IMR-90 (cell line): ENCODE data around the gene DNAH3. TPM values are rescaled to one million over a fixed set of nuclear protein-coding genes. Genes with fewer than 3 reads are reported as not detected.

Experiments
- ATAC-seq: fragments of 200-7000 bp; cut with Tn5 transposase; 2 replicates; pipeline ENCODE4 v1.9.1; 2020; ENCODE audit warnings: low read depth, mild to moderate bottlenecking, moderate library complexity
- BruUV-seq: library from RNA; stranded (reverse); fragments of 400-500 nt; replicated peaks from 2 replicates; lab custom pipeline; 2021; lab: Mats Ljungman, UMichigan
- CTCF ChIA-PET: fragments of 300-600 bp; formaldehyde crosslinking; extraction: SDS; loops from one replicate; lab custom pipeline; 2021; ENCODE audit warnings: antibody characterized with exemption; lab: Yijun Ruan, JAX
- POLR2A ChIA-PET: fragments of 300-600 bp; sonication (Branson Sonifier 250); formaldehyde crosslinking; loops from one replicate; lab custom pipeline; 2022; ENCODE audit warnings: antibody characterized with exemption; ENCODE audit not compliant: unreplicated experiment; lab: Charles Lee
- DNase-seq: peaks from one replicate; pipeline ENCODE4 v3.0.0; 2013
- H2AFZ ChIP-seq: replicated peaks from 2 replicates; pipeline ENCODE3; 2013; ENCODE audit warnings: low read length, mild to moderate bottlenecking; ENCODE audit not compliant: poor library complexity
- H2AK5ac ChIP-seq: 2 replicates; pipeline ENCODE4 v1.6.1; 2013; ENCODE audit warnings: low read depth, low read length, inconsistent platforms
- H2AK9ac ChIP-seq: replicated peaks from 2 replicates; pipeline ENCODE3; 2013; ENCODE audit warnings: mild to moderate bottlenecking, low read depth, low read length, moderate library complexity; ENCODE audit not compliant: poor library complexity
- H2BK120ac ChIP-seq: 2 replicates; pipeline ENCODE4 v1.6.1; 2013; ENCODE audit warnings: low read depth, low read length, inconsistent platforms
- H2BK15ac ChIP-seq: 3 replicates; pipeline ENCODE4 v1.6.1; 2013; ENCODE audit warnings: low read depth, low read length, inconsistent platforms
- H2BK20ac ChIP-seq: 2 replicates; pipeline ENCODE4 v1.6.1; 2013; ENCODE audit warnings: low read depth, mild to moderate bottlenecking, inconsistent platforms, low read length, moderate library complexity
- H2BK5ac ChIP-seq: 2 replicates; pipeline ENCODE4 v1.6.1; 2013; ENCODE audit warnings: mild to moderate bottlenecking, low read depth, low read length, inconsistent platforms; ENCODE audit not compliant: poor library complexity, severe bottlenecking
- H3K14ac ChIP-seq: replicated peaks from 2 replicates; pipeline ENCODE4 v1.6.1; 2013; ENCODE audit warnings: low read depth, low read length, inconsistent platforms
- H3K18ac ChIP-seq: 2 replicates; pipeline ENCODE4 v1.6.1; 2013; ENCODE audit warnings: low read depth, low read length, control low read depth
- H3K23ac ChIP-seq: 2 replicates; pipeline ENCODE4 v1.6.1; 2013; ENCODE audit warnings: low read depth, low read length, inconsistent platforms
- H3K27ac ChIP-seq: 2 replicates; pipeline ENCODE4 v1.5.1; 2013; ENCODE audit warnings: mild to moderate bottlenecking, control low read depth, low read length; ENCODE audit not compliant: insufficient read depth
- H3K27me3 ChIP-seq: 2 replicates; pipeline ENCODE4 v1.6.1; 2013; ENCODE audit warnings: low read length; ENCODE audit not compliant: control insufficient read depth, insufficient read depth
- H3K36me3 ChIP-seq: 2 replicates; pipeline ENCODE4 v1.6.1; 2013; ENCODE audit warnings: low read length, mixed read lengths; ENCODE audit not compliant: control insufficient read depth, insufficient read depth
- H3K4ac ChIP-seq: 2 replicates; pipeline ENCODE4 v1.6.1; 2013; ENCODE audit warnings: low read depth, low read length, inconsistent platforms
- H3K4me1 ChIP-seq: 2 replicates; pipeline ENCODE4 v1.6.1; 2013; ENCODE audit warnings: low read length, mixed read lengths; ENCODE audit not compliant: control insufficient read depth, insufficient read depth
- H3K4me2 ChIP-seq: 2 replicates; pipeline ENCODE4 v1.6.1; 2013; ENCODE audit warnings: low read depth, mild to moderate bottlenecking, control low read depth, low read length, moderate library complexity
- H3K4me3 ChIP-seq: 2 replicates; pipeline ENCODE4 v1.5.1; 2013; ENCODE audit warnings: low read depth, mild to moderate bottlenecking, control low read depth, low read length, moderate library complexity; ENCODE audit not compliant: insufficient read depth
- H3K56ac ChIP-seq: 2 replicates; pipeline ENCODE4 v1.6.1; 2013; ENCODE audit warnings: low read length, inconsistent platforms; ENCODE audit not compliant: insufficient read depth; ENCODE audit errors: extremely low read depth
- H3K79me1 ChIP-seq, 2 experiments: 2 replicates each; pipeline ENCODE4 v1.6.1; 2013; ENCODE audit warnings: low read length in 2 of 2, inconsistent platforms in 1 of 2, low read depth in 1 of 2
- H3K9ac ChIP-seq: 2 replicates; pipeline ENCODE4 v1.6.1; 2013; ENCODE audit warnings: low read depth, low read length, control low read depth
- H3K9me1 ChIP-seq: 2 replicates; pipeline ENCODE4 v1.6.1; 2013; ENCODE audit warnings: low read length, inconsistent platforms; ENCODE audit not compliant: insufficient read depth
- H3K9me3 ChIP-seq: 2 replicates; pipeline ENCODE4 v1.6.1; 2013; ENCODE audit warnings: low read length; ENCODE audit not compliant: control insufficient read depth, insufficient read depth
- H4K20me1 ChIP-seq: 2 replicates; pipeline ENCODE4 v1.6.1; 2013; ENCODE audit warnings: low read length, inconsistent platforms; ENCODE audit not compliant: insufficient read depth
- H4K5ac ChIP-seq: 2 replicates; pipeline ENCODE4 v1.6.1; 2013; ENCODE audit warnings: mild to moderate bottlenecking, low read depth, low read length, control low read depth
- H4K8ac ChIP-seq, 2 experiments: 2 replicates each; pipeline ENCODE4 v1.6.1; 2013; ENCODE audit warnings: low read depth in 2 of 2, low read length in 2 of 2, control low read depth in 1 of 2, inconsistent platforms in 1 of 2
- H4K91ac ChIP-seq: 2 replicates; pipeline ENCODE4 v1.6.1; 2013; ENCODE audit warnings: low read depth, low read length, inconsistent platforms; ENCODE audit not compliant: insufficient read depth
- ELK1 ChIP-seq: fragments of 150-350 bp; IDR thresholded peaks from 2 replicates; pipeline ENCODE4 v1.6.1; 2016; ENCODE audit warnings: low read depth, mild to moderate bottlenecking, low read length, moderate library complexity, borderline replicate concordance
- MAFK ChIP-seq: IDR thresholded peaks from 2 replicates; pipeline ENCODE4 v1.6.1; 2012; ENCODE audit warnings: low read depth, low read length, improper control_type of control experiment
- RCOR1 ChIP-seq: IDR thresholded peaks from 2 replicates; pipeline ENCODE4 v1.6.1; 2012; ENCODE audit warnings: mild to moderate bottlenecking, low read length, improper control_type of control experiment; ENCODE audit not compliant: insufficient replicate concordance
- SMC3 ChIP-seq: fragments of 150-350 bp; IDR thresholded peaks from 2 replicates; pipeline ENCODE4 v1.6.1; 2016; ENCODE audit warnings: low read depth, mild to moderate bottlenecking, antibody characterized with exemption, low read length, moderate library complexity
- WGBS, 2 experiments: methylation state at CpG; one replicate each; pipeline versions ENCODE4 v1.1.5 to v1.1.7; 2013; ENCODE audit warnings: missing lambda C conversion rate in 2 of 2; ENCODE audit not compliant: insufficient read length in 1 of 2; ENCODE audit errors: extremely low coverage in 2 of 2; 5-methylcytosine and 5-hydroxymethylcytosine counted together
- dilution Hi-C: fragments of 300-500 bp; cut with HindIII; formaldehyde crosslinking; loops from one replicate; pipeline ENCODE4 v1.14.3; 2018; ENCODE audit warnings: low sequenced_read_pairs; ENCODE audit not compliant: unreplicated experiment
- in situ Hi-C: fragments of 300-500 bp; cut with MboI; formaldehyde crosslinking; loops from 3 replicates; pipeline ENCODE4 v1.14.3; 2019; ENCODE audit warnings: low sequenced_read_pairs, inconsistent platforms, mixed read lengths
- intact Hi-C: fragments of 100-400 bp; cut with micrococcal nuclease; formaldehyde crosslinking; loops from 2 replicates; pipeline ENCODE4 v1.10.0; 2022
- polyA plus RNA-seq, 3 experiments: library from polyadenylated mRNA; depleted of rRNA; stranded (reverse); fragments of >200 nt; gene quantifications; 2 replicates each; pipeline ENCODE4 v1.2.3, GENCODE V29; 2012; ENCODE audit warnings: low replicate concordance in 1 of 3
- total RNA-seq: library from RNA; depleted of rRNA; stranded (reverse); fragments of >200 nt; gene quantifications from 2 replicates; pipeline ENCODE4 v1.2.3, GENCODE V29; 2012

Gene DNAH3
- total and polyA plus RNA-seq, 2 of the 4 experiments (the other 2 are of a cell fraction) = not detected

GRCh38 chr16:20904507-20905081, 246.1 kb downstream of the DNAH3 start:
- H3K9ac ChIP-seq = no peak overlapping the region
- peak; percentile 60 for DNase-seq
- H3K36me3 ChIP-seq = no peaks in the 10 kb centered on the region
- peak overlapping the region; percentile 91 for H2BK20ac ChIP-seq
- no peak overlapping the region for H3K4me2 ChIP-seq
- peak overlapping the region; percentile 91; the same call in 1 of the 3 replicates for H2BK15ac ChIP-seq
- H3K79me1 ChIP-seq = peaks cover 36 to 78% of the 10 kb centered on the region in 2 experiments
- no peak overlapping the region for H3K18ac ChIP-seq
- no TSS peak for BruUV-seq
- in situ Hi-C loops = no loop called here
- H3K4me3 ChIP-seq = no peak overlapping the region
- H2BK5ac ChIP-seq = peak overlapping the region; percentile 55
- dilution Hi-C loops = no loop called here
- intact Hi-C loops = loop anchor here (5.0 kb wide), 1 partner anchor 253 kb away; the partner anchor contains the start of gene LDAF1
- no peak for TF ChIP-seq ELK1
- TF ChIP-seq RCOR1 = no peak
- TF ChIP-seq SMC3 = no peak
- 0 out of 2 replicates have a peak, but pooled peaks have one; percentile 8 for TF ChIP-seq MAFK
- POLR2A ChIA-PET = no interaction called here
- WGBS, 2 experiments = no CpG with 5 or more reads among the region's 3 CpGs
- ATAC-seq = no peak
- H3K4me1 ChIP-seq = peaks cover 20% of the 10 kb centered on the region
- H2AK5ac ChIP-seq = peak overlapping the region; percentile 61; the same call in 1 of the 2 replicates
- H3K14ac ChIP-seq = peak overlapping the region; percentile 78
- no peak overlapping the region for H4K5ac ChIP-seq
- H3K4ac ChIP-seq = peak overlapping the region; percentile 58; the same call in 1 of the 2 replicates
- H3K27me3 ChIP-seq = no peaks in the 10 kb centered on the region
- peak overlapping the region; percentile 35; the same call in 1 of the 2 replicates for H3K23ac ChIP-seq
- H2AK9ac ChIP-seq = no peak overlapping the region
- H4K91ac ChIP-seq = peak overlapping the region; percentile 31; the same call in 1 of the 2 replicates
- CTCF ChIA-PET = no interaction called here
- no peaks in the 10 kb centered on the region for H3K9me3 ChIP-seq
- H3K27ac ChIP-seq = no peak overlapping the region
- 0 out of 2 replicates have a peak, but pooled peaks cover under 1% of the 10 kb centered on the region for H4K20me1 ChIP-seq
- no peak overlapping the region for H3K56ac ChIP-seq
- peak overlapping the region; percentile 99 for H2BK120ac ChIP-seq
- H3K9me1 ChIP-seq = peaks cover 29% of the 10 kb centered on the region
- H2AFZ ChIP-seq = no peak overlapping the region
- peak overlapping the region in 1 of 2 experiments; percentile 36; a peak in 1 of 4 replicates for H4K8ac ChIP-seq
